SU-DHL-6 (cell line): ENCODE results near the gene GPRC5A.
"Not testable (repeated sequence)": the region's sequence is repeated elsewhere in the genome, so short reads cannot be mapped to it uniquely, and the experiment has no call there.

ENCODE experiments used
- H2AFZ ChIP-seq: fragments of 200-600 bp; sonication (generic); 2 replicates; pipeline ENCODE4 v1.6.1; 2014; ENCODE audit warnings: low read depth, mild to moderate bottlenecking, moderate library complexity, mixed read lengths, antibody characterized with exemption, low read length; ENCODE audit not compliant: severe bottlenecking
- H3F3A ChIP-seq: fragments of 200-600 bp; shearing (Covaris generic); 2 replicates; pipeline ENCODE4 v1.6.0; 2016; ENCODE audit warnings: antibody characterized with exemption, mild to moderate bottlenecking; ENCODE audit not compliant: insufficient read depth
- H3K27ac ChIP-seq: fragments of 200-600 bp; sonication (generic); 2 replicates; pipeline ENCODE4 v1.5.1; 2016; ENCODE audit warnings: low read depth, mild to moderate bottlenecking, low read length, moderate library complexity, mixed read lengths
- H3K27me3 ChIP-seq: fragments of 200-600 bp; sonication (generic), shearing (Covaris generic); 2 replicates; pipeline ENCODE4 v1.6.0; 2014; ENCODE audit warnings: mild to moderate bottlenecking, low read length
- H3K36me3 ChIP-seq: fragments of 200-600 bp; sonication (generic); 2 replicates; pipeline ENCODE4 v1.6.1; 2014; ENCODE audit warnings: mild to moderate bottlenecking, low read length, mixed read lengths
- H3K4me2 ChIP-seq: fragments of 300-600, 200-600 bp; shearing (Covaris generic), sonication (generic); 2 replicates; pipeline ENCODE4 v1.6.0; 2014; ENCODE audit warnings: low read length, low read depth, mild to moderate bottlenecking; ENCODE audit not compliant: poor library complexity, severe bottlenecking
- H3K4me3 ChIP-seq: fragments of 200-600 bp; sonication (generic); 2 replicates; pipeline ENCODE4 v1.5.1; 2014; ENCODE audit warnings: antibody characterized with exemption, low read length, mild to moderate bottlenecking, mixed read lengths; ENCODE audit not compliant: insufficient read depth, poor library complexity, severe bottlenecking
- H3K79me2 ChIP-seq: fragments of 200-600 bp; sonication (generic); 2 replicates; pipeline ENCODE4 v1.6.1; 2014; ENCODE audit warnings: mild to moderate bottlenecking, low read length, moderate library complexity; ENCODE audit not compliant: insufficient read depth
- H3K9ac ChIP-seq: fragments of 200-600 bp; sonication (generic); 2 replicates; pipeline ENCODE4 v1.7.0; 2014; ENCODE audit warnings: mild to moderate bottlenecking, low read length
- H3K9me2 ChIP-seq: fragments of 200-600 bp; sonication (generic); replicated peaks from 2 replicates; pipeline ENCODE4 v1.6.1; 2014; ENCODE audit warnings: low read length; ENCODE audit not compliant: insufficient read depth
- H3K9me3 ChIP-seq: fragments of 200-600 bp; sonication (generic); 2 replicates; pipeline ENCODE4 v1.6.1; 2014; ENCODE audit warnings: low read length, mixed read lengths; ENCODE audit not compliant: insufficient read depth
- H4K20me1 ChIP-seq: fragments of 200-600 bp; sonication (generic); 2 replicates; pipeline ENCODE4 v1.6.1; 2014; ENCODE audit warnings: low read depth, mild to moderate bottlenecking, antibody characterized with exemption, low read length, moderate library complexity, mixed read lengths
- CTCF ChIP-seq: fragments of 200-600 bp; sonication (generic); IDR thresholded peaks from one replicate; pipeline ENCODE4 v1.5.1; 2017; ENCODE audit warnings: antibody characterized with exemption, mild to moderate bottlenecking, low read length, moderate library complexity; ENCODE audit not compliant: insufficient read depth, poor library complexity, severe bottlenecking
- EZH2phosphoT487 ChIP-seq: fragments of 200-600 bp; sonication (generic), shearing (Covaris generic); conservative IDR thresholded peaks from 2 replicates; pipeline ENCODE4 v1.6.1; 2018; ENCODE audit warnings: mild to moderate bottlenecking, antibody characterized with exemption, low read length, moderate library complexity, mixed read lengths

The GPRC5A gene

GRCh38 chr12:12891080-12891880 lies at the start of gene GPRC5A:
Gene GPRC5A, plus strand, starts transcription at chr12:12891562. Its CDS starts 16,688 bp downstream, at chr12:12908250.
- Histone ChIP-seq H3F3A (no peaks in the 10 kb centered on the region), H3K27me3 (no peaks in the 10 kb centered on the region), H3K4me2 (no peak within 1 kb of the TSS), H3K9me2 (no peaks in the 10 kb centered on the region), H4K20me1 (no peaks in the 10 kb centered on the region), H3K79me2 (no peaks in the 10 kb centered on the region), H3K36me3 (no peaks in the 10 kb centered on the region), H2AFZ (no peak within 1 kb of the TSS), H3K27ac (no peak within 1 kb of the TSS), H3K9ac (no peak within 1 kb of the TSS), H3K9me3 (no peaks in the 10 kb centered on the region), H3K4me3 (no peak within 1 kb of the TSS)
- TF ChIP-seq CTCF (no peak), EZH2phosphoT487 (no peak)

- Histone ChIP-seq H3K27ac (no peak overlapping the region), H2AFZ (no peak overlapping the region), H3K27me3 (no peaks in the 10 kb centered on the region), H4K20me1 (no peaks in the 10 kb centered on the region), H3F3A (no peaks in the 10 kb centered on the region), H3K9ac (no peak overlapping the region), H3K9me2 (no peaks in the 10 kb centered on the region), H3K4me2 (no peak overlapping the region), H3K79me2 (no peaks in the 10 kb centered on the region), H3K36me3 (no peaks in the 10 kb centered on the region), H3K9me3 (no peaks in the 10 kb centered on the region), H3K4me3 (no peak overlapping the region)
- TF ChIP-seq CTCF (no peak), EZH2phosphoT487 (no peak)
These were observed 45.5 kb upstream of the GPRC5A start for GRCh38 chr12:12845794-12846243.

GRCh38 chr12:12846780-12847179 lies 44.6 kb upstream of the GPRC5A start:
- H3K4me2 ChIP-seq, H3K27me3 ChIP-seq, H3K36me3 ChIP-seq, H4K20me1 ChIP-seq, H3K9me2 ChIP-seq, H3K27ac ChIP-seq, H2AFZ ChIP-seq, H3K79me2 ChIP-seq, H3K9ac ChIP-seq, H3K9me3 ChIP-seq, H3K4me3 ChIP-seq, H3F3A ChIP-seq: not testable (repeated sequence)

- Histone ChIP-seq H3K4me3 (no peak overlapping the region), H3K36me3 (no peaks in the 10 kb centered on the region), H3K4me2 (no peak overlapping the region), H3K9me2 (no peaks in the 10 kb centered on the region), H3K79me2 (no peaks in the 10 kb centered on the region), H3K9ac (no peak overlapping the region), H2AFZ (no peak overlapping the region), H3K27ac (no peak overlapping the region), H3K27me3 (no peaks in the 10 kb centered on the region), H3K9me3 (no peaks in the 10 kb centered on the region), H3F3A (no peaks in the 10 kb centered on the region), H4K20me1 (no peaks in the 10 kb centered on the region)
- no peak for TF ChIP-seq EZH2phosphoT487
- no peak for TF ChIP-seq CTCF
These were observed 37.9 kb upstream of the GPRC5A start for GRCh38 chr12:12853435-12853834.
